Hypothalamus (tissue), 51 donors: Measurements from ENCODE around the gene ABCB6.
A peak's percentile ranks its signal among the peaks of the same experiment; 100 is the strongest.
"Not testable (repeated sequence)": the region's sequence is repeated elsewhere in the genome, so short reads cannot be mapped to it uniquely, and the experiment has no call there.

Experiments
- DNase-seq, 51 donors: peaks; one replicate each; lab custom pipeline; 2025; lab: John Stamatoyannopoulos, UW

Gene ABCB6

GRCh38 chr2:219218732-219219701, at the start of gene ABCB6:
TSS of gene ABCB6 (minus strand) at chr2:219218958. CDS start at chr2:219218673, 285 bp downstream.
- peak; percentile 76 to 98 (median 95) for DNase-seq

DNA sequence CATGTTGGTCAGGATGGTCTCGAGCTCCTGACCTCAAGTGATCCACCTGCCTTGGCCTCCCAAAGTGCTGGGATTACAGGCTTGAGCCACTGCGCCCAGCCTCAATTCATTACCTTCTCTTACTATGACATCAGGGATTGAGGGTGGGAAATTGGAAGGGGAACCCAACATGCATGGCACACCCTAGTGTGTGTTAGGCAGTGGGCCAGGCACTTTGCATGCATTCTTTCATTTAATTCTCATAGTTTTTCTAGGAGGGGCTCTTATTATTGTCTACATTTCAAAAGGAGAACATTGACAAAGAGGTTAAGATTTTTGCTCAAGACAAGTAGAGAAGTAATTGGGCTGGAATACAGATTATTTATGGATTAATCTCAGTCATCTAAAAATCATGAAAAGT, 49.5 kb upstream of the ABCB6 start:
- no peak for DNase-seq

DNA sequence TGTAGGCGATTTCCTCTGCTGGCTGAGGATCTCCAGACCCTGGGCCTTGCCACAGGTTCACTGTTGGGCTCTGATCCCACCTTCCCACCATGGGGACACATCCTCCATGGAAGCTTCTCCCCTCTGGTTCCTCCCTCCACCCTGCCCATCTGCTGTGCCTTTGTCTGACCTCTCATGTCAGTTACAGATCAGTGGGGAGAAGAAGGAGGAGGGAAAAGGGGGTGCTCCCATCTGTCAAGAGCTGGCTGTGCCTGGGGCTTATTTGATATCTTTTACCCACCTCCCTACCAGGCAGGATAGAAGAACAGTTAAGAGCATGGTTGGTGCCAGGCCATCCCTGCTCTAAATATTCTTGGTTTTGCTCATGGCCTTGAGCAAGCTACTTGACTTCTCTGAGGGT, 48.1 kb upstream of the ABCB6 start:
- no peak for DNase-seq

DNA sequence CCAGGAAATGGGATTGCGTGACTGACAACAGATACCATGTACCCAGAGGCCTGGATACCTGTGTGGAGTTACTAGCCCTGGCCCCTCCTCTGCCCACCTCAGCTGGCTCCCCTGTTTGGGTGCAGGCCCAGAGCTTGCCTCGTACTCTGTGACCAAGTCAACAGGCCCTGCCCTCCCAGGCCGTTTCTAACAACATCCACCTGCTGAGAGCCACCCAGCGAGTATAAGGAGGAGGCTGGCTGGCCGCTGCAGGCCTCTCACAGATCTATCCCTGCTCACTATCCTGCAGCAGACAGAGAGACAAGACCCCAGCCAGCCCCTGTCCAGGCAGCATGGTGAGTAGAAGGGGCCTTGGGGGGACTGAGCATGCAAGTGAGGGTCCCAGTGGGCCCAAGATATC, 47.5 kb upstream of the ABCB6 start:
- DNase-seq: no peak

- no peak for DNase-seq
These were observed 42.5 kb upstream of the ABCB6 start for GRCh38 chr2:219261024-219261855.

DNA sequence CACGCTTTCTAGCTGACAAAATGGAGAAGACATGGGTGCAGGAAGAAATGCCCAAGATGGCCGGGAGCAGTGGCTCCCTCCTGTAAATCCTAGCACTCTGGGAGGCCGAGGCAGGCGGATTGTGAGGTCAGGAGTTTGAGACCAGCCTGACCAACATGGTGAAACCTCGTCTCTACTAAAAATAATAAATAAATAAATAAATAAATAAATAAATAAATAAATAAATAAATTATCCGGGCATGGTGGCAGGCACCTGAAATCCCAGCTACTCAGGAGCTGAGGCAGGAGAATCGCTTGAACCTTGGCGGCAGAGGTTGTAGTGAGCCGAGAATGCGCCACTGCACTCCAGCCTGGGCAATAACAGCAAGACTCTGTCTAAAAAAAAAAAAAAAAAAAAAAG, 40.2 kb upstream of the ABCB6 start:
- DNase-seq: not testable (repeated sequence)

- peak in 1 of 51 donors; percentile 44 for DNase-seq
These were observed 35.9 kb upstream of the ABCB6 start for GRCh38 chr2:219254590-219255201.

GRCh38 chr2:219253753-219254589, 35.2 kb upstream of the ABCB6 start, which contains the start of gene TUBA4A:
TSS of gene TUBA4A (minus strand) at chr2:219253918. CDS start at chr2:219253858, 60 bp downstream.
- DNase-seq: peak in 48 of 51 donors; percentile 21 to 88 (median 72)

GRCh38 chr2:219252900-219253752, 34.4 kb upstream of the ABCB6 start, which contains the start of gene TUBA4B:
TSS of gene TUBA4B (plus strand) at chr2:219253243. CDS start at chr2:219253408, 165 bp downstream.
- DNase-seq: peak in 18 of 51 donors; percentile 14 to 52 (median 38)

DNA sequence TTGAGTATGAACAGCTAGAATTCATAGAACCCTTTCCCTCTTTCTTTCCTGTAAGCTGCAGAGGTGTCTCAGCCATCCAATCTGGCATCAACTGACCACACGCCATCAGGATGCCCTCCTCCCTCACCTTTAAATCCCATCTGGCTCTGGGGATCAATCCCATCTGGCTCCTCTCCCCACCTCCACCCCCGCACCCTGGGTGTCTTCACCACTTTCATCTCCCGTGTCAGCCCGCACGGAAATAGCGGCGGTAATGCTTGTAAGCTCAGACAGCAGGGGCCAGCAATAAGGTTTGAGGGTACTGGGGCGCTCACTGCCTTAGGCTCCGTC, 33.8 kb upstream of the ABCB6 start:
- DNase-seq: peak in 1 of 51 donors; percentile 12

- DNase-seq: no peak
These were observed 33.3 kb upstream of the ABCB6 start for GRCh38 chr2:219252084-219252483.

DNA sequence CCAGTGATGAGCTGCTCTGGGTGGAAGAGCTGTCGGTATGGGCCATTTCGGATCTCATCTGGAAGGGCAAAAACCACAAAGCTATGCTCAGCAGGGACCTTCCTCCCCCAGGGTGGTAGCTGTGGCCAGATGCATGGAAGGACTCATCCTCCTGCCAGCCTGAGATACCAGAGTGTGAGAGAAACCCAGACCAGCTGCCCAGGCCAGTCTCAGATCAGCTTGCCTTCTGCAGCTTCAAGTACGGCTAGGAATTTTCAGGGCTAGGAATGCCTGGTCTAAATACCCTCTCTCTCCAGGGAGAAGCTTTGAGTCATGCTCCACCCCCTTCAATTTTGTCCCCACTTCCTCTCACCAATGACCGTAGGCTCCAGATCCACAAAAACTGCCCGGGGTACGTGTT, 32.9 kb upstream of the ABCB6 start:
- no peak for DNase-seq

GRCh38 chr2:219250049-219250781, 31.5 kb upstream of the ABCB6 start:
- DNase-seq: no peak

- DNase-seq: peak in 39 of 51 donors; percentile 8 to 87 (median 54)
These were observed 30.6 kb upstream of the ABCB6 start for GRCh38 chr2:219249203-219249980.

DNA sequence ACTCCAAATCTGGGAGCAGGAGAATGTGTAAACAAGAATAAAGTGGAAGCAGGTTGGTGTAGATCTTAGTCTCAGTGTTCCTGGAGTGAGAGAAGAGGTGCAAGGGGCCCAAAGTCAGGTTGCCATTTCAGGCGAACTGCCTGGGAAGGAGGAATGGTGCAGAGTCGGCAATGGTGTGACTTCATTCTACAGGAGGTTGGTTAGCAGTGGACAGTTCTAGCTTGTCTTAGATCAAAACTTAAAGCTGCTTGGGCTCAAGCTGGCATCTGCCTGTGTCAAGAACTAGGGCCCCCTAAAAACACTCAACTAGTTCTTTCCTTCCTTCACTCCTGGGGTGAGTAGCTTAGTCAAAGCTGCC, 30.1 kb upstream of the ABCB6 start:
- DNase-seq: no peak

DNA sequence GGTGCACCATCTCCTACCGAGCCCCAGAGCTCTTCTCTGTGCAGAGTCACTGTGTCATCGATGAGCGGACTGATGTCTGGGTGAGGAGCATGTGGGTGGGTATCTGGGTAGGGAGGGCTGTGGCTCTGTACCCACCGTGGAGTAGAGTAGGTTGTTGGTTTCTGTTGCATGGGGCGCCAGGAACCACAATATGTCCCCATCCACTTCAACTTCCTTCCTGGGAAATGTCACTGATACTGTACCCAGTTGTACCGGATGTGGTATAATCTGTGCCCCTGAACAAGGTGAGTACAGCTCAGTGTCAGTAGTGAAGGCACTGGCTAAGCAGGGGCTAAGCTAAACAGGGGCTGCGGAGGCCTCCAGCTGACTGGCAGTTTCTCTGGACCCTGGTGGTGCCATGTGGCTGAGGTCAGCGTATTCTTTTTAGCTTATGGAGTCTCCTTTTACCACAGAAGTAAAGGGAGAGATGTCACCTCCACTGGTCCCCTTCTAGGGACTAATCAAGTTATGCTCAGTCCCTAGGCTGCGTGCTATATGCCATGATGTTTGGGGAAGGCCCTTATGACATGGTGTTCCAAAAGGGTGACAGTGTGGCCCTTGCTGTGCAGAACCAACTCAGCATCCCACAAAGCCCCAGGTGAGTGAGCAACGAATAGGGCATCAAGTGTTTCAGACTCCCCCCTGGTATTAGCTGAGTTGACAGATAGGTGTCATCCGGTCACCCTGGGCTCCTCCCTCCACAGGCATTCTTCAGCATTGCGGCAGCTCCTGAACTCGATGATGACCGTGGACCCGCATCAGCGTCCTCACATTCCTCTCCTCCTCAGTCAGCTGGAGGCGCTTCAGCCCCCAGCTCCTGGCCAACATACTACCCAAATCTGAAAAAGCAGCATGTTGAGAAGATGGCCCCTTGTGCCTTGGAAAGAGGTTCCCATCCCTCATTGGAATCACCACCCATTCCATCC, 29.2 kb upstream of the ABCB6 start:
- DNase-seq: no peak
